ENCODE results near the gene SCLY. TPM values are rescaled to one million over a fixed set of nuclear protein-coding genes. Genes with fewer than 3 reads are reported as not detected.

SCLY gene
- total and polyA plus RNA-seq, 4 experiments from 2014 or later, result 17.7 to 37.9 (median 27.4) TPM

GRCh38 chr2:238022594-238023157 is 38.1 kb upstream of the SCLY start:
- H3K27me3 ChIP-seq (ENCODE audit: insufficient read depth, low read length), result no peaks in the 10 kb centered on the region
- H3K9me3 ChIP-seq (ENCODE audit: control insufficient read depth in 1 of 2, low read length in 2 of 2), result no peaks in the 10 kb centered on the region
- Mint-ChIP-seq H3K36me3 (peaks cover 47 to 54% of the 10 kb centered on the region in 2 donors), H3K4me3 (no peak overlapping the region), H3K9me3 (no peaks in the 10 kb centered on the region), H3K27ac (peak overlapping the region in 1 of 7 donors; percentile 36), H3K27me3 (no peaks in the 10 kb centered on the region), H3K4me1 (peaks cover 0 to 7% (median 0%) of the 10 kb centered on the region in 4 donors)
- peaks cover 5% of the 10 kb centered on the region for H3K36me3 ChIP-seq (ENCODE audit: insufficient read depth, low read length)
- CTCF ChIA-PET (ENCODE audit: partially characterized antibody), result interaction anchor here (0.7 kb wide), 1 partner anchor 99 kb away, joined by 3 read pairs; no protein-coding TSS in a partner anchor
- no peak overlapping the region for H3K27ac ChIP-seq (ENCODE audit: low read depth, low read length)
- no peaks in the 10 kb centered on the region for H3K4me1 ChIP-seq (ENCODE audit: insufficient read depth, low read length)
- intact Hi-C loops (cut with micrococcal nuclease), result no loop called here
- H3K4me3 ChIP-seq (ENCODE audit: low read length in 2 of 2), result no peak overlapping the region
- no peak for DNase-seq
- POLR2A ChIA-PET (ENCODE audit: partially characterized antibody), result no interaction called here

GRCh38 chr2:238023608-238024007 is 37.2 kb upstream of the SCLY start:
- H3K4me1 ChIP-seq (ENCODE audit: insufficient read depth, low read length), result no peaks in the 10 kb centered on the region
- H3K4me1 Mint-ChIP-seq, result peaks cover 0 to 7% (median 0%) of the 10 kb centered on the region in 4 donors
- H3K9me3 Mint-ChIP-seq, result no peaks in the 10 kb centered on the region
- H3K27me3 ChIP-seq (ENCODE audit: insufficient read depth, low read length), result no peaks in the 10 kb centered on the region
- H3K36me3 ChIP-seq (ENCODE audit: insufficient read depth, low read length), result peaks cover 5% of the 10 kb centered on the region
- CTCF ChIA-PET (ENCODE audit: partially characterized antibody), result no interaction called here
- no peak overlapping the region for H3K27ac ChIP-seq (ENCODE audit: low read depth, low read length)
- POLR2A ChIA-PET (ENCODE audit: partially characterized antibody), result no interaction called here
- no peak for DNase-seq
- H3K27me3 Mint-ChIP-seq, result no peaks in the 10 kb centered on the region
- no peak overlapping the region for H3K4me3 Mint-ChIP-seq
- H3K36me3 Mint-ChIP-seq, result peaks cover 46 to 52% of the 10 kb centered on the region in 2 donors
- intact Hi-C loops (cut with micrococcal nuclease), result no loop called here
- no peak overlapping the region for H3K4me3 ChIP-seq (ENCODE audit: low read length in 2 of 2)
- no peaks in the 10 kb centered on the region for H3K9me3 ChIP-seq (ENCODE audit: control insufficient read depth in 1 of 2, low read length in 2 of 2)
- no peak overlapping the region for H3K27ac Mint-ChIP-seq

- DNase-seq, result no peak
Measured at GRCh38 chr2:238024986-238025385, 35.8 kb upstream of the SCLY start.

GRCh38 chr2:238025741-238026360 is 35.0 kb upstream of the SCLY start:
- Histone ChIP-seq H3K9me3 (ENCODE audit: control insufficient read depth in 1 of 2, low read length in 2 of 2) (no peaks in the 10 kb centered on the region), H3K4me3 (ENCODE audit: low read length in 2 of 2) (no peak overlapping the region), H3K27me3 (ENCODE audit: insufficient read depth, low read length) (no peaks in the 10 kb centered on the region), H3K36me3 (ENCODE audit: insufficient read depth, low read length) (peaks cover 14% of the 10 kb centered on the region), H3K27ac (ENCODE audit: low read depth, low read length) (no peak overlapping the region), H3K4me1 (ENCODE audit: insufficient read depth, low read length) (no peaks in the 10 kb centered on the region)
- H3K4me1 Mint-ChIP-seq, result no peaks in the 10 kb centered on the region
- H3K27me3 Mint-ChIP-seq, result no peaks in the 10 kb centered on the region
- CTCF ChIA-PET (ENCODE audit: partially characterized antibody), result no interaction called here
- H3K9me3 Mint-ChIP-seq, result no peaks in the 10 kb centered on the region
- peaks cover 47 to 48% of the 10 kb centered on the region in 2 donors for H3K36me3 Mint-ChIP-seq
- no peak overlapping the region for H3K4me3 Mint-ChIP-seq
- POLR2A ChIA-PET (ENCODE audit: partially characterized antibody), result no interaction called here
- DNase-seq, result no peak
- peak overlapping the region in 2 of 7 donors; percentile 22 to 67 for H3K27ac Mint-ChIP-seq
- intact Hi-C loops (cut with micrococcal nuclease), result no loop called here

More at GRCh38 chr2:238024986-238025385, 35.8 kb upstream of the SCLY start:
- intact Hi-C loops (cut with micrococcal nuclease), result no loop called here
- H3K9me3 ChIP-seq (ENCODE audit: control insufficient read depth in 1 of 2, low read length in 2 of 2), result no peaks in the 10 kb centered on the region
- H3K27me3 ChIP-seq (ENCODE audit: insufficient read depth, low read length), result no peaks in the 10 kb centered on the region
- peaks cover 9% of the 10 kb centered on the region for H3K36me3 ChIP-seq (ENCODE audit: insufficient read depth, low read length)
- ChIA-PET POLR2A (ENCODE audit: partially characterized antibody) (no interaction called here), CTCF (ENCODE audit: partially characterized antibody) (no interaction called here)
- Mint-ChIP-seq H3K4me1 (peaks cover 0 to 4% (median 0%) of the 10 kb centered on the region in 4 donors), H3K9me3 (no peaks in the 10 kb centered on the region), H3K27ac (peak overlapping the region in 2 of 7 donors; percentile 48 to 67), H3K36me3 (peaks cover 47 to 48% of the 10 kb centered on the region in 2 donors), H3K27me3 (no peaks in the 10 kb centered on the region), H3K4me3 (no peak overlapping the region)
- no peak overlapping the region for H3K4me3 ChIP-seq (ENCODE audit: low read length in 2 of 2)
- no peaks in the 10 kb centered on the region for H3K4me1 ChIP-seq (ENCODE audit: insufficient read depth, low read length)
- no peak overlapping the region for H3K27ac ChIP-seq (ENCODE audit: low read depth, low read length)

- ChIA-PET POLR2A (ENCODE audit: partially characterized antibody) (no interaction called here), CTCF (ENCODE audit: partially characterized antibody) (interaction anchor here (0.6 kb wide), 1 partner anchor 338 kb away, joined by 3 read pairs; no protein-coding TSS in a partner anchor)
- no peak for DNase-seq
- peaks cover 21% of the 10 kb centered on the region for H3K36me3 ChIP-seq (ENCODE audit: insufficient read depth, low read length)
- H3K9me3 ChIP-seq (ENCODE audit: control insufficient read depth in 1 of 2, low read length in 2 of 2), result no peaks in the 10 kb centered on the region
- Mint-ChIP-seq H3K27ac (no peak overlapping the region), H3K4me1 (no peaks in the 10 kb centered on the region), H3K9me3 (no peaks in the 10 kb centered on the region), H3K27me3 (no peaks in the 10 kb centered on the region), H3K36me3 (peaks cover 47 to 58% of the 10 kb centered on the region in 2 donors), H3K4me3 (no peak overlapping the region)
- H3K4me3 ChIP-seq (ENCODE audit: low read length in 2 of 2), result no peak overlapping the region
- H3K4me1 ChIP-seq (ENCODE audit: insufficient read depth, low read length), result no peaks in the 10 kb centered on the region
- H3K27me3 ChIP-seq (ENCODE audit: insufficient read depth, low read length), result no peaks in the 10 kb centered on the region
- intact Hi-C loops (cut with micrococcal nuclease), result no loop called here
- H3K27ac ChIP-seq (ENCODE audit: low read depth, low read length), result no peak overlapping the region
Measured at GRCh38 chr2:238027058-238027457, 33.7 kb upstream of the SCLY start.

GRCh38 chr2:238027591-238028415 is 33.0 kb upstream of the SCLY start:
- Histone ChIP-seq H3K27ac (ENCODE audit: low read depth, low read length) (no peak overlapping the region), H3K4me3 (ENCODE audit: low read length in 2 of 2) (no peak overlapping the region), H3K36me3 (ENCODE audit: insufficient read depth, low read length) (peaks cover 21% of the 10 kb centered on the region), H3K27me3 (ENCODE audit: insufficient read depth, low read length) (no peaks in the 10 kb centered on the region), H3K9me3 (ENCODE audit: control insufficient read depth in 1 of 2, low read length in 2 of 2) (no peaks in the 10 kb centered on the region), H3K4me1 (ENCODE audit: insufficient read depth, low read length) (no peaks in the 10 kb centered on the region)
- no peaks in the 10 kb centered on the region for H3K9me3 Mint-ChIP-seq
- no peaks in the 10 kb centered on the region for H3K4me1 Mint-ChIP-seq
- intact Hi-C loops (cut with micrococcal nuclease), result no loop called here
- CTCF ChIA-PET (ENCODE audit: partially characterized antibody), result no interaction called here
- H3K27ac Mint-ChIP-seq, result peak overlapping the region in 2 of 7 donors; percentile 19 to 65
- peaks cover 50 to 60% of the 10 kb centered on the region in 2 donors for H3K36me3 Mint-ChIP-seq
- H3K27me3 Mint-ChIP-seq, result no peaks in the 10 kb centered on the region
- H3K4me3 Mint-ChIP-seq, result no peak overlapping the region
- POLR2A ChIA-PET (ENCODE audit: partially characterized antibody), result no interaction called here
- DNase-seq, result no peak

GRCh38 chr2:238029853-238030252 is 30.9 kb upstream of the SCLY start:
- H3K27ac ChIP-seq (ENCODE audit: low read depth, low read length), result no peak overlapping the region
- ChIA-PET POLR2A (ENCODE audit: partially characterized antibody) (no interaction called here), CTCF (ENCODE audit: partially characterized antibody) (no interaction called here)

More at GRCh38 chr2:238029853-238030252, 30.9 kb upstream of the SCLY start:
- Histone ChIP-seq H3K4me1 (ENCODE audit: insufficient read depth, low read length) (no peaks in the 10 kb centered on the region), H3K27me3 (ENCODE audit: insufficient read depth, low read length) (no peaks in the 10 kb centered on the region), H3K36me3 (ENCODE audit: insufficient read depth, low read length) (peaks cover 21% of the 10 kb centered on the region), H3K4me3 (ENCODE audit: low read length in 2 of 2) (no peak overlapping the region), H3K9me3 (ENCODE audit: control insufficient read depth in 1 of 2, low read length in 2 of 2) (no peaks in the 10 kb centered on the region)
- H3K36me3 Mint-ChIP-seq, result peaks cover 58 to 70% of the 10 kb centered on the region in 2 donors
- intact Hi-C loops (cut with micrococcal nuclease), result no loop called here
- H3K4me3 Mint-ChIP-seq, result no peak overlapping the region
- DNase-seq, result no peak
- H3K9me3 Mint-ChIP-seq, result no peaks in the 10 kb centered on the region
- no peaks in the 10 kb centered on the region for H3K4me1 Mint-ChIP-seq
- no peaks in the 10 kb centered on the region for H3K27me3 Mint-ChIP-seq
- H3K27ac Mint-ChIP-seq, result peak overlapping the region in 1 of 7 donors; percentile 9
